Eye (tissue), 1 donor: ENCODE measurements around the gene C5AR1.
"Not testable (repeated sequence)": the region's sequence is repeated elsewhere in the genome, so short reads cannot be mapped to it uniquely, and the experiment has no call there.

Experiments
- DNase-seq: peaks from one replicate; pipeline ENCODE4 v3.0.0-alpha.2; 2015

Gene C5AR1

GRCh38 chr19:47296036-47296435 lies 13.6 kb upstream of the C5AR1 start:
- peak; percentile 93 for DNase-seq

- DNase-seq: not testable (repeated sequence)
These were observed 8.8 kb upstream of the C5AR1 start for GRCh38 chr19:47300867-47301266.

GRCh38 chr19:47302249-47302648 lies 7.4 kb upstream of the C5AR1 start:
- DNase-seq: no peak

- no peak for DNase-seq
These were observed 5.7 kb upstream of the C5AR1 start for GRCh38 chr19:47303966-47304365.

GRCh38 chr19:47305309-47305751 lies 4.3 kb upstream of the C5AR1 start:
- DNase-seq: peak; percentile 71

- no peak for DNase-seq
These were observed 3.4 kb upstream of the C5AR1 start for GRCh38 chr19:47306303-47306702.

- no peak for DNase-seq
These were observed 623 bp upstream of the C5AR1 start for GRCh38 chr19:47309038-47309437.

GRCh38 chr19:47310323-47310722 lies 662 bp downstream of the C5AR1 start:
- DNase-seq: no peak

GRCh38 chr19:47310819-47311218 lies 1.2 kb downstream of the C5AR1 start:
- no peak for DNase-seq

GRCh38 chr19:47312366-47313006 lies 2.8 kb downstream of the C5AR1 start:
- no peak for DNase-seq

GRCh38 chr19:47313754-47314295 lies 4.2 kb downstream of the C5AR1 start:
- no peak for DNase-seq

GRCh38 chr19:47315125-47315821 lies 5.6 kb downstream of the C5AR1 start:
- peak; percentile 7 for DNase-seq

GRCh38 chr19:47316513-47316912 lies 6.9 kb downstream of the C5AR1 start:
- no peak for DNase-seq

GRCh38 chr19:47319923-47320871 lies 10.5 kb downstream of the C5AR1 start:
- DNase-seq: no peak

GRCh38 chr19:47321630-47322029 lies 12.0 kb downstream of the C5AR1 start:
- DNase-seq: no peak

- no peak for DNase-seq
These were observed 12.4 kb downstream of the C5AR1 start for GRCh38 chr19:47322058-47322457.

- DNase-seq: no peak
These were observed 13.7 kb downstream of the C5AR1 start for GRCh38 chr19:47323409-47323808.

GRCh38 chr19:47323872-47324271 lies 14.2 kb downstream of the C5AR1 start:
- DNase-seq: no peak

GRCh38 chr19:47324502-47324901 lies 14.8 kb downstream of the C5AR1 start:
- no peak for DNase-seq

GRCh38 chr19:47330466-47330869 lies 20.8 kb downstream of the C5AR1 start:
- peak; percentile 1 for DNase-seq

GRCh38 chr19:47331490-47331889 lies 21.8 kb downstream of the C5AR1 start:
- no peak for DNase-seq

GRCh38 chr19:47331931-47332547 lies 22.4 kb downstream of the C5AR1 start, which contains the start of gene C5AR2:
Gene C5AR2 (plus strand): TSS chr19:47332175. CDS start chr19:47340800, 8,625 bp downstream.
- no peak for DNase-seq
